GM18502 (cell line): Measurements from ENCODE around the gene ATP8A2.
"Not testable (repeated sequence)": the region's sequence is repeated elsewhere in the genome, so short reads cannot be mapped to it uniquely, and the experiment has no call there.

Experiments
- ATAC-seq: cut with Tn5 transposase; IDR thresholded peaks from one replicate; pipeline ENCODE4 v1.9.1; 2021; ENCODE audit warnings: mild to moderate bottlenecking; ENCODE audit not compliant: unreplicated experiment, poor library complexity

ATP8A2 gene

DNA sequence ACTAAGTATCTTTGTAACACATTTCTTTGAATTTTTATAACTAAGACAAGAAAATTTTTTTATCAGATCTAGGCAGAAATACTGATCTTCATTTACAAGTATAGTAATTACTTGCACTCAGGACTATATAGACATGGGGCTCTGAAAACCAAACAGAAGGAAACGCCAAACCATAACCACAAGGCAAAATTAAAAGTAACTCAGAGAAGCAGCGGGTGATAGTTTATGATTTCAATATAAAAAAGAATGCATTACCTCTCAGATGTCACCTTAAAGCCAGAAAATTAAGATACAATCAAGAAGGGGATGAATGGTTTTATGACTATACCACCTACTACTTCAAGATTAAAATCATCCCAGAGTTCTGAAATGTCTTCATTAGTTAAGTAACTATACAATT is 673.4 kb downstream of the ATP8A2 start:
- no peak for ATAC-seq

DNA sequence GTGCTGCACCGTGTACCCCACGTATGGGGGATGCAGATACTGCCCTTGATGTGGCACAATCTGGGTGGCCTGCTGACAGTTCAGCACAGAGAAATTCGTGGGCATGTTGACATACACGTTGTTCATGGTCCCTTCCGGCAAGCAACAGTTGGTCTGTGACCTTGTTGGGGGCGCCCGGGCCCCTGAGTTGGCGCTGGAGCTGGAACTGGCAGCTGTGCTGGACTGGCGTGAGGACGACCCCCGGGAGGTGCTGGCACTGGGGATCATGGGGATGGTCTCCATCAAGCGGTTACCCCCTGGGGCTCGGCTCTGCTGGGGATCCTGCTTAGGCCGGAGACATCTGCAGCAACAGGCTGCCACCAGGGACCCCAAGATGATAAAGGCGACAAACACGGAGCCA is 674.9 kb downstream of the ATP8A2 start:
- no peak for ATAC-seq

DNA sequence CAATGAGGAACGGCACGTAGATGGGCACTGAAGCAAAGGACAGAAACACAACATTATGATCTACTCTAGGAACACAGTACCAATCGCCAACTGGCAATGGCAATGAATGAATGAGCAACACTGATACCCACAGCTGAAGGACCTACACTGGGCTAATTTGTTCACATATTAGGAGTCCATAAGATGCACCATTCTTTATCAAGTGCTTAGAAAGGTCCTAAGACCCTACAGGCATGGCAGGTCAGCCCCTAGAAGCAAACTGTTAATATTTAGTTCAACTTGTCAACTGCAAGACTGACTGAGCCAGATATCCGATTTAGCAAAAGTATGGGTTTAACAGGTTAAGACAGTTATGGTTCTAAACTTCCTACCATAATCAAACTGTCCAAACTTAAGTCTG is 675.3 kb downstream of the ATP8A2 start:
- ATAC-seq: no peak

DNA sequence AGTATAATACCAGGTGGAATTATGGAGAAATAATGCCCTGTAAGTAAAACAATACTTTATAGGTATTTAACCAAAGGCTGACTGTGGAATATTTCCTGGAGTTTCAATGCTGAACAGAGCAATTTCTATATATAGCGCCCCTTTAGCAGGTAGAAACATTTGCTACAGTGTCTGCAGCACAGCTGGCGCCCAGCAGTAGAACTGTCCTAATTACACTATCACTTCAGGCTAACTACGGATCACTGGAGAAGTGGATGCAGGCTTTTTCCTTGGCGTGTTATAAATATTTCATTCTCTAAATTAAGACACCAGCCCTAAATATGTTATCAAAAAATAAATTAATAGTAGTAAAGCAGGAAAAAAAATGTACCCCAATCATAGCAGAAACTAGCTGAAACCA is 677.0 kb downstream of the ATP8A2 start:
- no peak for ATAC-seq

DNA sequence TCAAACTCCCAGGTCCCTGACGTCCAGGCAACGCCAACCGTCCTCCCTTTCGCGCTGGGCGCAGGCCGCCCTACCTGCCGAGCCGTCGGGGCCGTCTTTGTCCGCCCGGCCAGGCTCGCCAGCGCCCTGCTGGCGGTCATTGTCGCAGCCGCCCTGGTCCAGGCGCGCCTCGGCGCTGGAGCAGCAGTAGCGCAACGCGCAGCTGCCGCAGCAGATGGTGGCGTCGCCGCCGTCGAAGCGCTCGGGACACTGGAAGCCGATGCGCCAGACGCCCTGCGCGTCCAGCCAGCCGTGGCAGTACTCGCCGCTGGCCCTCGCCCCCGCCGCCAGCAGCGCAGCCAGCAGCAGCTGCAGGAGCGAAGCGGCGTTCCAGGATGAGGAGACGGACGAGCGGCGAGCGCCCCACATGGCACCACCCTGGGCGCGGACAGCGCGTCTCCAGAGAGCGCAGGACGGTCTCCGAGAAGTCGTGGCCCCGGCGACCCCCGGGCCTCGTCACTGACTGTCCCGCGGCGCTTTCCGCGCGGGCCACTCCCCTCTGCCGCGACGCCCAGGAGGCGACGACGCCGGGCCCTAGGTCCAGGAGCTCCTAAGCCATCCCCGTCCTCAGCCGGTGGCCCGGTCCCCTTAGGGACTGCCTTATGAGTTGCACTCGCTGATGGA is 678.9 kb downstream of the ATP8A2 start:
- ATAC-seq: no peak

DNA sequence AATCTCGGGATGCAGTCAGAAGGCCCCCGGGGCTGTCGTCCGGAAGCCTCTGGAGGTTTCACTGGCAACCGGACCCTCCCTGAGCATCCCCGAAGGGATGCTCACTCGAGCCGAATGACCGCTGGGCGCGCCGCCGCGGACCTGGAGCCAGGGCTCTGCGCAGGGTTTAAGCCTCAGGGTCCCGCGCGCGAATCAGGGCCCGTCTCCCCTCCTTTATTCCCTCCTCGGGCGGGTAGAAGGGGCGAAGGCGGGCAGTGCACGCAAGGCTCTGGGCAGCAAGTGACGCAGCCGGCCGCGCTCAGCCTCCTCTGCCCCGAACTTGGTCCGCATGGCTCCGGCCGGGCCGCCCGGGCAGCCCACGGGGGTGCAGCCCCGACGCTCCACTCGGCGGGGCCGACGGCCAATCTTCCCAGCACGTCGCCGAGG is 679.5 kb downstream of the ATP8A2 start:
- no peak for ATAC-seq

DNA sequence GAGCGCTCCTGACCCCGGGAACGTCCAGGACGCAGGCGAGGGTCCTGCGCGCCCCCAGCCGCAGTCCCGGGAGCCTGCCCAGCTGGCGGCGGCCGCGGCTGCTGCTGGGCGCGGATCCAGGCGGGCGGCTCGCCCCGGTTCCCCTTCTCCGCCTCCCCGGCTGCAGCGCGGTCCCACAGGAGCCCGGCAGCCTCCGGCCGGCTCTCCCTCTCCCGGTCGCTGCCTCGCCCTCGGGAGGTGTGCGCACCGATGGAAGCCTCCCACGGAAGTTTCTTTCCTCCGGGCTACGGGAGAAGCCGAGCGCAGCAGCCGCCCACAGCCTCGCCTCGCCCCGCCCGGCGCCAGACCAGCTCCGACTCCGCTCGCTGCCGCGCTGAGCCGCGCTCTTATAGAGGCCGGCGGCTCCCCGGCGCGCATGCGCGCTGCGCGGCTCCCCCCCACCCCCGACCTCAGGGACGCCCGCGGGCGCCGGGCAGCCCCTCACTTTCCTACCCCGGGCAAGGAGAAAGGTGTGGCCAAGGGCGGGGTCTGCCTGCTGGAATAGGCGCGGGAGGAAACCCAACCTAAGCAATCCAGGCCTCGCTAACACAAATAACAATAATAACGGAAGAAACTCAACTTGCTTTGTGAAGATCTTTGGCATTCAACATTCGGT is 680.0 kb downstream of the ATP8A2 start, which contains the start of gene SHISA2:
TSS of gene SHISA2 (minus strand) at position 360 of the 655 bp plus-strand sequence. CDS start 1,041 bp downstream, outside the sequence.
- ATAC-seq: no peak

DNA sequence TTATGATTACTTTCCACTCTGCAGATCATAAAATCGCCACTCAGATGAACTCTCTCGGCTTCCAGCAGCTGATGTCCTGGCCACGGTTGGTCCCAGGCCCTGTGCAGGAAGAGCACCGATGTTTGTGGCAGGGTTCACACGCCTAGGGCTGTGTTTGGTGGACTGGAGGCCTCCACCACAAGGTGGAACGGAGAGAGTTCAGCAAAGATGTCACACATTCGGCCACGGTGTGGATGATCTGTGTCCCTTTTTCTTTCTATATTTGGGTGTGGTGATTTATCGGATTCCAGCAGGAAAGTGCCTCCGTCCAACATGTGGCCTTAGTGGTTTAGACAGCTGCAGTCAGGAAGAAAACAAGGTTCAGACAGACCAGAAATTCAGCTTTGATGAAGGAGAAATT is 680.6 kb downstream of the ATP8A2 start:
- no peak for ATAC-seq

DNA sequence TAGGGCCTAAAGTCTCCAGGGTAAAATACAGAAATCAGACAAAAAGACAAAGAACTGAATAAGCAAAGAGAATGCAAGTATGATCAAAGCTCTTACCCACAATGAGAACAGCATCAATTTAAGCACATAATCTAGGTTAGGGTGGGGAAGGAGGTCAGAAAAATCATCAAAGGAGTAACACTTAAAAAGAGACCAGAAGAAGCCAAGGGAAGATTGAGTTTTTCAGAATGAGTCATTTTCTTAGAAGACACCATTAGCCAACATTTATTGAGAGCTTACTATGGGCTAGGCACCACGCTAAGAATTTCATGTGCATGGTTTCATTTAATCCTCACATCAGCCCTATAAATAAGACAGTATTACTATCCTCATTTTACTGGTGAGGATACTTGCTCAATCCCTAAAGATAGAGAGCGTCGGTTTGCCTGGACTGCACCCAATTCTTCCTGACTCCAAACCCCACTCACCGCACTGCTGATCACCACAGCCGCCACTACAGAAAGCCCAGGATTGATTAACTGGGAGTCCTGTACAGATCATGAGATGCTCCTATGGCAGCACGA is 681.7 kb downstream of the ATP8A2 start:
- ATAC-seq: no peak

DNA sequence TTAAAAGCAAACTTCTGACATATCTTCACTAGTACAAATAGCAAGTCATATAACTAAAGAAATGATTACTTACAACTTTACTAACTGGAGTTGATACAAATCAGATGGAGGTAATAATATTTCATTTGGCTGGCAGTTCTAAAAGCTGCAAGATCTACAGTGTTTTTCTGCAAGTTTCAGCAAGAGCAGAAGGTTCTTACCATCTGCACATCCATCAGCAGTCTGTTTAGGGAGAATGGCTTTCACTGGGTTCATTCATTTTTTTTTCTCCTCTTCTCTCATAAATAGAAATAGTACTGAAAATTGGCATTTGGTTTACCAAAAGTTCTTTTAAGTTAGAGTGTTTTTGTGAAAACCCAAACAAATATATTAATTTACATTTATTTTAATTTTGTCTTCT is 683.1 kb downstream of the ATP8A2 start:
- no peak for ATAC-seq

DNA sequence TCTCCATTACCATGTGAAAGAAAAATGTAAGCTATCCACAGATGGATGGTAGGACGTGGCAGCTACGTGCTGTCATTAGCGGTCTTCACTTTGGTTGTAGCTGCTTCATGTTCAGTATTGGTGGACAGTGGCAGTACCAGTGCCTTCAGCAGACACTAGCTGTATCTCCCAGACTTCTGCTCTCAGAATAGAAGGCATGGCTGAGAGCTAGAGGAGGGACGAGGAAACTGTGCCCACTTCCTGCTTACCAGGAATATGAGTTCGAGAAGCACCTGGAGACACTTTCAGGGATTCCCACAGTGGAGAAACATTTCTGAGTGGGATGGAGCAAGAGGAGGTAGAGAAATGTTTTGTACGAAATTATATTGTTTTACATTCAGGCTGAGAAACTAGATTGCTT is 686.9 kb downstream of the ATP8A2 start:
- no peak for ATAC-seq

DNA sequence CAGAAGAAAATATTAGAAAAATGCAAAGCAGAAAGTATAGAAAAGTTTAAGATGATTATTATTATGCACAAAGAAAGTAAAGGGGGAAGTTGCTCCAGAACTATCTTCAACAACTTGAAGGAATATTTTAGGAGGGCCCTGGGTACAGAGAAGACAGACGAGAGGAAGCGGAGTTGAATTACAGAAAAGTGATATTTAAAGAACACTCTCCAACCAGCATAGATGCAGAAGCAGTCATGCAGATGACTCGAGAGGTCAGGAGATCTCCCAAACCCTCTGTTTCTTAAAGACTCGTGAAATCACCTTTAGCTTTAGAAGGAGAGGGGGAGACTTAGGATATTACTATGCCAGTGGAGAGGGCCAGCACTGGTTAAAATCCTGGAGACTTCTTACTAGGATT is 688.6 kb downstream of the ATP8A2 start:
- no peak for ATAC-seq

DNA sequence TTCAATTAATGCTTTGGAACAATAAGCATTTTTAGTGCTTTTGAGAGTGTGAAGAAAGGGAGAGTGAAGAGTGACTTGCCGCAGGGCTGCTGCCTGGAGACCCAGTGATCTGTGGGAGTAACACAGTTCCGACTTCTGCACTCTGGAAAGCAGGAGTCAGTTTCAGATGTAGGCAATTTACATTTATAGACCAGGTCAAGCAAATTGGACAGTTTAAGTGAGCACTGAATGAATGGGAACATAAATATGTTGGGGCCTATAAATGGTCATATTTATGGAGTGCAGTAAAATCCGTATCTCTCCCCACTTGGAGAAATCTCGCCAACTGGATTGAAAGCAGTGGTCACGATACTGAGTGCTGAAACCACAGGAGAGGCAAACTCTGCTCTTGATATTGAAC is 689.5 kb downstream of the ATP8A2 start:
- ATAC-seq: no peak

DNA sequence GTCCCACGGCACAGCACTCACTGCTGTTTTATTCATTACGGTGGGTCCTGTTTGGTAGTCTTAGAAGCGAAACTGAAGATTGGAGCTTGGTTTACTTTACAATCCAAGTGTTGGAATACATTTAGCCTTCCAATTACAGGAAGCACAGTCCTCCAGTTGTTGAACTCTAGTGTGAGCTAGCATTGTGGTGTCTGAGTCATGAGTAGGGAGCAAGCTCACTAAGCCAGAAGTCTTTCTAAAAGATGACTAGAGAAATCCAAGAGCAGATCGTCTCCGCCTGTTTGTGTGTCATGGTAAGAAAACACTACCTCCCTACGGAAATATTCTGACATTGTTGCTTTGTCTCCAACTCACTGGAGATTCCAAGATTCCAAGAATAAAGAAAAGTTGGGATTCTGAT is 690.2 kb downstream of the ATP8A2 start:
- ATAC-seq: no peak

DNA sequence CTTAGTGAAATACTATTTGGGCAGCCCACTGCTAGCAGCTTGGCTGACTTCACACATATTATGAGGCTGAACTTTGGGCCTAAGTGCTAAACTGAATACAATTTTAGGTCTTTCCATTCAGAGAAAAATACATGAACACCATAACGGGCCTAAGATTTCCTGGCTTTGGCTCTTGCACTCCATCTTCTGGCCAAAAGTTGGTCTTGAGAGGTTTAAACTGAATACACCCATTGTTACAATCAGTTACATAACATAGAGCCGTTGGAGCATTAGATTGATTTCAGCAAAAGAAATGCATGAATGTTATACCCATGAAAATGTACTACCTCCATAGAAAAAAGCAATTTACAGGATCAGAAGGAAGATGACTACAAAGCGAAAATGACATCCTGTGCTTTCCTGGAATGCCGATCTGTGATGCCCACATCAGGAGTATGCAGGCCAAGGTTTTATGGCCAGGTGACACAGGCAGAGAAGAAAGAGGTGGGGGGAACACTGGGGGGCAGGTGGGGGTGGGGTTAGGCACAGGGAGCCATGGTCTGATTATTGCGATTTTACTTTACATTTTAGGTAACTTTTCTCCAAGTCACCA is 691.2 kb downstream of the ATP8A2 start:
- no peak for ATAC-seq

DNA sequence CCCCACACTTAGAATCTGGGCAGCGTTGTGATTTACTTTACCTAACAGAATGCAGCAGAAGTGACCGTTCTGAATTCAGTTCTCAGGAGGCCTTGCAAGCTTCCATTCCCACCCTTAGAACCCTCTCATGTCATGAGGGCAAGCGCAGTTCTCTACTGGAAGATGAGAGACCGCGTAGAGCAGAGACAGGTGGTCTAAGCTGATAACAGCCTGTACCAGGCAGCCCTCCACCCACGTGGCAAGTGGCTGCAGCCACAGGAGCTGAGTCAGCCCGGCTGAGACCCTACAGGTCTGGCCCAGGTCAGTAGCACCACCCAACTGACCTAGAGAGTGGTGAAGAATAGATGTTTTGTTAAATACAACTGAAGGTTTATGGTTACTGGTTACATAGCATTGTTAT is 694.7 kb downstream of the ATP8A2 start:
- not testable (repeated sequence) for ATAC-seq

DNA sequence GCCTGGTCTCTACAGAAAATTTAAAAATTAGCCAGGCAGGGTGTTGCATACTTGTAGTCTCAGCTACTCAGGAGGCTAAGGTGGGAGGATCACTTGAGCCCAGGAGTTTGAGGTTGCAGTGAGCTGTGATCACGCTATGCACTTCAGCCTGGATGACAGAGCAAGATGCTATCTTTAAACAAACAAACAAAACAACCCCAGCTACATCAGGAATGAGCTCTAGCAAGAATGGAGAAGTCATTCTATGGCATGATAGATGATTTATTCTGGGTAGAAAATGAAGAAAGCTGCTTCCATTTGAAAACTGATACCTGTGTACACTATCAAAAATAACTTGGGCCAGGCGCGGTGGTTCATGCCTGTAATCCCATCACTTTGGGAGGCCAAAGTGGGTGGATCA is 695.8 kb downstream of the ATP8A2 start:
- no peak for ATAC-seq

DNA sequence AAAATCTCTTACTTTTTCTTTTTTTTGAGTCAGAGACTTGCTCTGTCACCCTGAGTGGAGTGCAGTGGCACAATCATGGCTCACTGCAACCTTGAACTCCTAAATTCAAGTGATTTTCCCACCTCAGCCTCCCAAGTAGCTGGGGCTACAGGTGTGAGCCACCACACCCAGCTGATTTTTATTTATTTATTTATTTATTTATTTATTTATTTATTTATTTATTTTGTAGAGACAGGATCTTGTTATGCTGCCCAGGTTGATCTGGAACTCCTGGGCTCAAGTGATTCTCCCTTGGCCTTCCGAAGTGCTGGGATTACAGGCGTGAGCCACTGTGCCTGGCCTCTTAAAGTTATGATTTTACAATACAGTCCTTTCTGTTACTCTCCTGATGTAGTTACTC is 696.6 kb downstream of the ATP8A2 start:
- not testable (repeated sequence) for ATAC-seq

DNA sequence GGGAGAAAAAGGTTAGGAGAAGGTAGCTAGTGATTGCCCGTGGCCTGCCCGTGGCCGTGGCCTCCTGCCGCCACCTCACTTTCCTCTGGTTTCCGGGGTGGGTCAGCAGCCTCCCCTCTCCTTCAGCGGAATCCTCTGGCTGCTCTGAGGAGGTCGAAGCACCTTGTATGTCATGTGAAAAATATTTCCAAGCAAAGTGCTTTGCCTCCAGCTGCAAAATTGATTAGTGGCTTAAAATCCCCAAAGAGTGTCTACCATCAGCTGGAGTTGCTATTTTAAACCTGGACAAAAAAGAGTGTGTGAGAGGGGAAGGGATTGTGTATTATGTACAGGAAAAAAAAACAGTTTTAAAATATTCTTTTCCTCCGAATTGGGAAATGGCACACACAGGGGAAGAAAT is 697.9 kb downstream of the ATP8A2 start:
- not testable (repeated sequence) for ATAC-seq

DNA sequence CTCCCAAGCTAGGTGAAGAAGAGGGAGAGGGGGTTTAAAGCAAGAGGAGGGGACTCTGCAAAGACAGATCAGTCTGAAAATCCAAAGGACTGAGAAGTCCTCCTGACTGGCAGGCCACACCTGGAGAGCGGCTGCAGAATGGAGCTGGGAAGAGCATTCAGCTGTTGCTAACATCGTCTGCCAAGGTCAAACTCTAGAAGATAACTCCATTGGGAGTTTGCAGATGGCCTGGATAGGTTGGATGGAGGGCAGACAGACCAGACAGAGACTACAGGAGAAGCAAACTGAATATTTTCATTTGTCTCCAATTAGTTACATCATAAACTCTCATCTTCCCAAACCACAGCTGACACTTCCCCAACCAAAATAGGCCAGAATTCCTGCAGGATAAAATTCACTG is 699.9 kb downstream of the ATP8A2 start:
- ATAC-seq: no peak

DNA sequence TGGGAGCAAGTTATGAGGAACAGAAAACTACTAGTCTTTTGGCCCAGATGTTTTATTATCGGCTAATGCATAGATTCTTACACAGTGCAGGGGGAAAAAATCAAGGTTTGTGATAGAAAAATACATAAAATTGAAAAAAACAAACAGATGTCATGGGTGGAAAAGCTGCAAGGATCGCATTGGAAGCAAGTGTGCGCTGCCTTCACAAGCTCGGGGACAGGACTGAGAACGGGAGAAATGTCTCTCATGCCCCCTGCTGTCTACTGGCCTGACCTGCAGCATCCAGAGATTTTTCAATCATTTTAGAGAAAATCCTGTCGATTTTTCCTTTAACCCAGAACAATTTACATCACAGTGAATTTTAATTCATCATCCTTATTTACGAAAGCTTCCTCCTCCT is 700.6 kb downstream of the ATP8A2 start:
- ATAC-seq: not testable (repeated sequence)
